ENCODE measurements around the gene LCN6.

LCN6 gene

GRCh38 chr9:136751244-136751643 is 2.9 kb upstream of the LCN6 start:
- no peak overlapping the region for H3K4me3 ChIP-seq (replicated peaks; ENCODE audit: low read depth, low read length)
- H3K36me3 ChIP-seq (ENCODE audit: control insufficient read depth, insufficient read depth, low read length), result no peaks in the 10 kb centered on the region
- no peak for TF ChIP-seq CTCF (IDR thresholded peaks at IDR 0.05; ENCODE audit: insufficient read depth, low read length, poor library complexity, severe bottlenecking)
- no peaks in the 10 kb centered on the region; the same call in 1 of the 2 replicates for H3K27me3 ChIP-seq (replicated peaks; ENCODE audit: control insufficient read depth, insufficient read depth, low read length)
- no peak for DNase-seq (ENCODE audit: extremely low read depth, insufficient read length)

GRCh38 chr9:136750526-136750925 is 2.2 kb upstream of the LCN6 start:
- TF ChIP-seq CTCF (IDR thresholded peaks at IDR 0.05; ENCODE audit: insufficient read depth, low read length, poor library complexity, severe bottlenecking), result no peak
- Histone ChIP-seq H3K4me3 (replicated peaks; ENCODE audit: low read depth, low read length) (no peak overlapping the region), H3K36me3 (ENCODE audit: control insufficient read depth, insufficient read depth, low read length) (no peaks in the 10 kb centered on the region), H3K27me3 (replicated peaks; ENCODE audit: control insufficient read depth, insufficient read depth, low read length) (no peaks in the 10 kb centered on the region; the same call in 1 of the 2 replicates)
- no peak for DNase-seq (ENCODE audit: extremely low read depth, insufficient read length)

- no peaks in the 10 kb centered on the region for H3K36me3 ChIP-seq (ENCODE audit: control insufficient read depth, insufficient read depth, low read length)
- no peaks in the 10 kb centered on the region; the same call in 1 of the 2 replicates for H3K27me3 ChIP-seq (replicated peaks; ENCODE audit: control insufficient read depth, insufficient read depth, low read length)
- DNase-seq (ENCODE audit: extremely low read depth, insufficient read length), result no peak
- no peak for TF ChIP-seq CTCF (IDR thresholded peaks at IDR 0.05; ENCODE audit: insufficient read depth, low read length, poor library complexity, severe bottlenecking)
- no peak overlapping the region for H3K4me3 ChIP-seq (replicated peaks; ENCODE audit: low read depth, low read length)
Measured at GRCh38 chr9:136748666-136749611, 614 bp upstream of the LCN6 start.

GRCh38 chr9:136747161-136748060 is 914 bp downstream of the LCN6 start:
- no peak for TF ChIP-seq CTCF (IDR thresholded peaks at IDR 0.05; ENCODE audit: insufficient read depth, low read length, poor library complexity, severe bottlenecking)
- H3K27me3 ChIP-seq (replicated peaks; ENCODE audit: control insufficient read depth, insufficient read depth, low read length), result no peaks in the 10 kb centered on the region; the same call in 1 of the 2 replicates
- no peak overlapping the region for H3K4me3 ChIP-seq (replicated peaks; ENCODE audit: low read depth, low read length)
- no peaks in the 10 kb centered on the region for H3K36me3 ChIP-seq (ENCODE audit: control insufficient read depth, insufficient read depth, low read length)
- DNase-seq (ENCODE audit: extremely low read depth, insufficient read length), result no peak

GRCh38 chr9:136746621-136747020 is 1.7 kb downstream of the LCN6 start:
- Histone ChIP-seq H3K27me3 (replicated peaks; ENCODE audit: control insufficient read depth, insufficient read depth, low read length) (no peaks in the 10 kb centered on the region; the same call in 1 of the 2 replicates), H3K36me3 (ENCODE audit: control insufficient read depth, insufficient read depth, low read length) (no peaks in the 10 kb centered on the region), H3K4me3 (replicated peaks; ENCODE audit: low read depth, low read length) (no peak overlapping the region)
- no peak for DNase-seq (ENCODE audit: extremely low read depth, insufficient read length)
- TF ChIP-seq CTCF (IDR thresholded peaks at IDR 0.05; ENCODE audit: insufficient read depth, low read length, poor library complexity, severe bottlenecking), result no peak

Data from GM06990 (cell line).